Testis (tissue), 3 donors: Measurements from ENCODE around the gene PLEKHG7. TPM values are rescaled to one million over a fixed set of nuclear protein-coding genes. Genes with fewer than 3 reads are reported as not detected.

Experiments used
- DNase-seq: peaks from one replicate; pipeline ENCODE4 v3.0.0-alpha.2; 2019
- H3K27ac ChIP-seq, 2 donors: fragments of 200-600 bp; sonication (generic); one replicate each; pipeline ENCODE4 v1.5.1; 2019
- H3K27me3 ChIP-seq: fragments of 200-600 bp; sonication (generic); one replicate; pipeline ENCODE4 v1.5.1; 2019
- H3K36me3 ChIP-seq: fragments of 200-600 bp; sonication (generic); one replicate; pipeline ENCODE4 v1.5.1; 2017; ENCODE audit warnings: low read depth; ENCODE audit errors: missing control alignments
- H3K4me1 ChIP-seq: fragments of 200-600 bp; sonication (generic); one replicate; pipeline ENCODE4 v1.5.1; 2019
- H3K4me3 ChIP-seq, 2 donors: fragments of 200-600 bp; sonication (generic); one replicate each; pipeline ENCODE4 v1.5.1; 2017 to 2019
- H3K9me3 ChIP-seq: fragments of 200-600 bp; sonication (generic); one replicate; pipeline ENCODE4 v1.5.1; 2017
- POLR2A ChIP-seq: fragments of 450-650 bp; IDR thresholded peaks from one replicate; pipeline ENCODE4 v1.6.1; 2017; ENCODE audit warnings: antibody characterized with exemption, mild to moderate bottlenecking, moderate library complexity
- WGBS, 2 donors: methylation state at CpG; one replicate each; pipeline ENCODE4 v1.1.5; 2018; 5-methylcytosine and 5-hydroxymethylcytosine counted together
- intact Hi-C: fragments of 100-400 bp; cut with DNase I; formaldehyde crosslinking; loops from one replicate; pipeline ENCODE4 v1.15.1; 2023; ENCODE audit warnings: low total_unique reads
- polyA plus RNA-seq: library from polyadenylated mRNA; stranded (reverse); fragments of 350-450 nt; fragmentation: Illumina TruSeq; extraction: RNeasy Lipid Tissue Mini Kit (QIAGEN cat#74804); gene quantifications from one replicate; pipeline ENCODE4 v1.2.3, GENCODE V29; 2014; ENCODE audit warnings: low read depth, low replicate concordance; ENCODE audit not compliant: insufficient read depth
- total RNA-seq, 2 donors: library from RNA; depleted of rRNA; stranded (reverse); fragments of >200 nt; gene quantifications; one replicate each; pipeline ENCODE4 v1.2.3, GENCODE V29; 2016
- TF ChIP-seq, protein P1 (sequence below), 3 experiments: fragments of 450-650 bp in 2 of 3; fragments of 200-600 bp in 1 of 3; sonication (generic) in 1 of 3; IDR thresholded peaks; one replicate each; pipeline ENCODE4 v1.5.1; 2016 to 2019; ENCODE audit warnings: antibody characterized with exemption in 3 of 3, mild to moderate bottlenecking in 2 of 3, moderate library complexity in 1 of 3

The PLEKHG7 gene
- total and polyA plus RNA-seq, 3 donors from 2014 or later, result 0.06 to 0.33 (median 0.31) TPM

DNA sequence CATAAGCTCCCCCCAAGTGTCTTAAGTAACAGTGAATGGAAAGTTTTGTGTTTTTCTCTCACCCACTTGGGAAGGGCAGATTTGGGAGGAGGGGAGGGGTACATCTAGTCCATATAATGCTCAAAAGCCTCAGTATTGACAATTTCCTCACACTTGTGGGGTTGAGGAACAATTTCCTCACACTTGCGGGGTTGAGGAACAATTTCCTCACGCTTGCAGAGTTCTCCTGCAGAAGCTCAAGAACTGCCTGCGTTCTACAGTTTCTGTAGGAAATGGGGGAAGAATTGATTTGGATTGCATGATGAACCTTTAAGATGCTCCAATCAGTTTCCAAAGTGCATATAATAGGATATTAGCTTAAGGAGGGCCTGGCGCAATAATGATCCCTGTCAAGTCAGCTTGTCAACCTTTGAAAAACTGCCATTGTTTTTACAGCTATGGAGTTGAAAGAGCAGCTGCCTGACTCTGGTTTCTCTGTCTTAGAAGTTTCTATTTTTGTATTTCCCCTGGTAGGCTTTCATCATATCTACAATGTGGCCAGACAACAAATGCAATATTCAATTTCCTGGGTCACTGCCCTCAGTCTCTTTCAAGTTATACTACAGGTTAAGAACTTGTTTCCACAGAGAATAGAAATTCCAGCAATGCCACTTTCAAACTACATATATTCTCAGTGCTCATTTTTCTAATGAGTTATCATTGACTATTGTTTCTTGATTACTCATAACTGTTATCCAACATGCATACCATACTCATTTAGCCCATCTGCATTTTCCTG, 66.5 kb downstream of the PLEKHG7 start:
- TF ChIP-seq POLR2A, result no peak
- TF ChIP-seq, protein P1, sequence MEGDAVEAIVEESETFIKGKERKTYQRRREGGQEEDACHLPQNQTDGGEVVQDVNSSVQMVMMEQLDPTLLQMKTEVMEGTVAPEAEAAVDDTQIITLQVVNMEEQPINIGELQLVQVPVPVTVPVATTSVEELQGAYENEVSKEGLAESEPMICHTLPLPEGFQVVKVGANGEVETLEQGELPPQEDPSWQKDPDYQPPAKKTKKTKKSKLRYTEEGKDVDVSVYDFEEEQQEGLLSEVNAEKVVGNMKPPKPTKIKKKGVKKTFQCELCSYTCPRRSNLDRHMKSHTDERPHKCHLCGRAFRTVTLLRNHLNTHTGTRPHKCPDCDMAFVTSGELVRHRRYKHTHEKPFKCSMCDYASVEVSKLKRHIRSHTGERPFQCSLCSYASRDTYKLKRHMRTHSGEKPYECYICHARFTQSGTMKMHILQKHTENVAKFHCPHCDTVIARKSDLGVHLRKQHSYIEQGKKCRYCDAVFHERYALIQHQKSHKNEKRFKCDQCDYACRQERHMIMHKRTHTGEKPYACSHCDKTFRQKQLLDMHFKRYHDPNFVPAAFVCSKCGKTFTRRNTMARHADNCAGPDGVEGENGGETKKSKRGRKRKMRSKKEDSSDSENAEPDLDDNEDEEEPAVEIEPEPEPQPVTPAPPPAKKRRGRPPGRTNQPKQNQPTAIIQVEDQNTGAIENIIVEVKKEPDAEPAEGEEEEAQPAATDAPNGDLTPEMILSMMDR (IDR thresholded peaks at IDR 0.05), result no peak
- 86 to 92% methylated on average over 4 of the region's 4 CpGs for WGBS, 2 donors
- no peaks in the 10 kb centered on the region for H3K27me3 ChIP-seq
- DNase-seq, result no peak
- H3K27ac ChIP-seq, result no peak overlapping the region
- H3K36me3 ChIP-seq, result no peaks in the 10 kb centered on the region
- intact Hi-C loops, result no loop called here
- H3K9me3 ChIP-seq, result no peaks in the 10 kb centered on the region
- H3K4me3 ChIP-seq, result no peak overlapping the region
- peaks cover 3% of the 10 kb centered on the region for H3K4me1 ChIP-seq

- WGBS, 2 donors, result 43 to 58% methylated on average over 1 of the region's 1 CpG
- Histone ChIP-seq H3K4me1 (peaks cover 3% of the 10 kb centered on the region), H3K36me3 (no peaks in the 10 kb centered on the region), H3K27ac (no peak overlapping the region), H3K9me3 (no peaks in the 10 kb centered on the region), H3K27me3 (no peaks in the 10 kb centered on the region), H3K4me3 (no peak overlapping the region)
- TF ChIP-seq POLR2A, result no peak
- TF ChIP-seq, protein P1 (IDR thresholded peaks at IDR 0.05), result no peak
- intact Hi-C loops, result no loop called here
- no peak for DNase-seq
Observed at GRCh38 chr12:92771001-92771400, 68.2 kb downstream of the PLEKHG7 start.

GRCh38 chr12:92775416-92775815, 72.6 kb downstream of the PLEKHG7 start:
- Histone ChIP-seq H3K36me3 (no peaks in the 10 kb centered on the region), H3K4me1 (no peaks in the 10 kb centered on the region), H3K27ac (no peak overlapping the region), H3K4me3 (no peak overlapping the region), H3K27me3 (no peaks in the 10 kb centered on the region), H3K9me3 (no peaks in the 10 kb centered on the region)
- DNase-seq, result no peak
- intact Hi-C loops, result no loop called here
- TF ChIP-seq, protein P1 (IDR thresholded peaks at IDR 0.05), result no peak
- TF ChIP-seq POLR2A, result no peak

- H3K4me3 ChIP-seq, result no peak overlapping the region
- H3K36me3 ChIP-seq, result no peaks in the 10 kb centered on the region
- no peak for TF ChIP-seq POLR2A
- TF ChIP-seq, protein P1 (IDR thresholded peaks at IDR 0.05), result no peak
- H3K4me1 ChIP-seq, result no peaks in the 10 kb centered on the region
- no peaks in the 10 kb centered on the region for H3K27me3 ChIP-seq
- no peak for DNase-seq
- intact Hi-C loops, result no loop called here
- WGBS, 2 donors, result 77 to 83% methylated on average over 3 of the region's 3 CpGs
- no peak overlapping the region for H3K27ac ChIP-seq
- no peaks in the 10 kb centered on the region for H3K9me3 ChIP-seq
Observed at GRCh38 chr12:92778525-92778924, 75.7 kb downstream of the PLEKHG7 start.

- TF ChIP-seq, protein P1 (IDR thresholded peaks at IDR 0.05), result no peak
- no peak for TF ChIP-seq POLR2A
- Histone ChIP-seq H3K27ac (no peak overlapping the region), H3K9me3 (no peaks in the 10 kb centered on the region), H3K4me3 (no peak overlapping the region), H3K4me1 (no peaks in the 10 kb centered on the region), H3K36me3 (no peaks in the 10 kb centered on the region), H3K27me3 (no peaks in the 10 kb centered on the region)
- DNase-seq, result no peak
- WGBS, 2 donors, result 86 to 87% methylated on average over 1 of the region's 1 CpG
- intact Hi-C loops, result no loop called here
Observed at GRCh38 chr12:92779902-92780301, 77.1 kb downstream of the PLEKHG7 start.
